Measurements from ENCODE around the gene PLEKHA1. TPM values are rescaled to one million over a fixed set of nuclear protein-coding genes. Genes with fewer than 3 reads are reported as not detected.

The PLEKHA1 gene
- total RNA-seq, 1 experiment from 2014 or later: 31.0 TPM

DNA sequence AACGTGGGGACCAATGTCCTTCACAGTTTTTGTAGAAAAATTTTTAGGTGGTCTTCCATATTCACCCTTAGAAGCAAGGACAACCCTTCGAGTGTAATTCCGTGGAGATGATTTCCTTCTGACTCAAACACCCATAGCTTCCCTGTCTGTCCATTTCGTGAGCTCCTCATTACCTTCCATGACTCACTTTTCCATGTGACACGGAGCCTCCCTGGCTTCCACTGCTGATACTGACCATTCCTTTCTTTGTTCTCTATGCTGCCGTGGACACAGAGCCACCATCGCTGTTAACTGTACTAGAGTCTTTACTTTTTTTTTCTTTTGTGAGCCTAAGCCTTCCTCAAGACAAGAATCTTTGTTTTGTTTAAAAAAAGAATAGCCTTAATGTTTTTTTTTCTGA, 67.5 kb downstream of the PLEKHA1 start:
- peak overlapping the region; percentile 11 for H3K27ac Mint-ChIP-seq (ENCODE audit: unreplicated experiment)
- BruUV-seq (replicated peaks): no TSS peak
- intact Hi-C loops (cut with micrococcal nuclease; ENCODE audit: unreplicated experiment): loop anchor here (5.0 to 10.0 kb wide), 2 partner anchors 123 to 260 kb away; partner anchors contain the start of gene DMBT1

DNA sequence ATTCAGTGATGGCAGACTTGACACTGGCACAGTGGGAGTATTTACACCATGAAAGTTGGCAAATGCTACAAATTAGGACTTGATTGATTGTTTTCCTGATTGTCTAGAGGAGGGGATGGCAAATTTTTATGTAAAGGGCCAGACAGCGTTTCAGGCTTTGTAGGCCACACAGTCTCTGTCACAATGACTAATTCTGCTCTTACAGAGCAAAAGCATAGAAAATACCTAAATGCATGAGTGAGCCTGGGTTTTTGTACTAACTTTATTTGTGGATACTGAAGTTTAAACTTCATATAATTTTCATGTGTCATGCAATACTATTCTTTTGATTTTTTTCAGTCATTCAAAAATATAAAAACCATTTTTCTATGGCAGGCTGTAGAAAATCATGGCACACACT, 71.0 kb downstream of the PLEKHA1 start:
- intact Hi-C loops (cut with micrococcal nuclease; ENCODE audit: unreplicated experiment): loop anchor here (10.0 kb wide), 1 partner anchor 119 kb away; the partner anchor contains the start of gene DMBT1
- CTCF ChIA-PET: no interaction called here

More for the DNA sequence above, 67.5 kb downstream of the PLEKHA1 start:
- Mint-ChIP-seq H3K4me3 (ENCODE audit: low read depth, unreplicated experiment) (no peak overlapping the region), H3K27me3 (ENCODE audit: unreplicated experiment) (no peaks in the 10 kb centered on the region), H3K4me1 (ENCODE audit: low read depth, unreplicated experiment) (no peaks in the 10 kb centered on the region), H3K36me3 (ENCODE audit: insufficient read depth, unreplicated experiment) (peaks cover 5% of the 10 kb centered on the region), H3K9me3 (ENCODE audit: low read depth, unreplicated experiment) (no peaks in the 10 kb centered on the region)
- TF ChIP-seq, protein P1, sequence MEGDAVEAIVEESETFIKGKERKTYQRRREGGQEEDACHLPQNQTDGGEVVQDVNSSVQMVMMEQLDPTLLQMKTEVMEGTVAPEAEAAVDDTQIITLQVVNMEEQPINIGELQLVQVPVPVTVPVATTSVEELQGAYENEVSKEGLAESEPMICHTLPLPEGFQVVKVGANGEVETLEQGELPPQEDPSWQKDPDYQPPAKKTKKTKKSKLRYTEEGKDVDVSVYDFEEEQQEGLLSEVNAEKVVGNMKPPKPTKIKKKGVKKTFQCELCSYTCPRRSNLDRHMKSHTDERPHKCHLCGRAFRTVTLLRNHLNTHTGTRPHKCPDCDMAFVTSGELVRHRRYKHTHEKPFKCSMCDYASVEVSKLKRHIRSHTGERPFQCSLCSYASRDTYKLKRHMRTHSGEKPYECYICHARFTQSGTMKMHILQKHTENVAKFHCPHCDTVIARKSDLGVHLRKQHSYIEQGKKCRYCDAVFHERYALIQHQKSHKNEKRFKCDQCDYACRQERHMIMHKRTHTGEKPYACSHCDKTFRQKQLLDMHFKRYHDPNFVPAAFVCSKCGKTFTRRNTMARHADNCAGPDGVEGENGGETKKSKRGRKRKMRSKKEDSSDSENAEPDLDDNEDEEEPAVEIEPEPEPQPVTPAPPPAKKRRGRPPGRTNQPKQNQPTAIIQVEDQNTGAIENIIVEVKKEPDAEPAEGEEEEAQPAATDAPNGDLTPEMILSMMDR (IDR thresholded peaks at IDR 0.05; ENCODE audit: unreplicated experiment): no peak
- DNase-seq: peak; percentile 22
- CTCF ChIA-PET: interaction anchor here (0.6 to 1.0 kb wide), 3 partner anchors 15 to 143 kb away, joined by 3 to 6 read pairs (median 3); no protein-coding TSS in a partner anchor

DNA sequence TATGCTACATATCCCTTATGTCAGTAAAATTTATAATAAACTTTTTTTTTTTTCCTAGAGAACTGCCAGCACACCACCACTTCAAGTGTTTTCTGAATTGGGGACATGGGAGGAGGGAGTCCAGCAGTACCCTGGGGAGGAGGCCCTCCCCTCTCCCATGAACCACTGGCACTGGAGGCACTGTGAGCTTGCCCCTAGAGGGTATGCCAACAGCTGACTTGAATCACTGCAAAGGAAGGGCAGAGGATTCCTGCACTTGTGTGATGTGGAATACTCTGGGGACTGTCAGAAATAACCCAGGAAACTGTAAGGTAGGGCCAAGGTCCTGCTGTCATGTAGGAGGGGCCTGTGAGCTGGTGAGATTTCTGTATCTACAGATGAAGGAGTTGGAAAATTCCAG, 71.4 kb downstream of the PLEKHA1 start:
- Mint-ChIP-seq H3K27ac (ENCODE audit: unreplicated experiment) (no peak overlapping the region), H3K4me1 (ENCODE audit: low read depth, unreplicated experiment) (no peaks in the 10 kb centered on the region), H3K36me3 (ENCODE audit: insufficient read depth, unreplicated experiment) (peaks cover 5% of the 10 kb centered on the region), H3K4me3 (ENCODE audit: low read depth, unreplicated experiment) (no peak overlapping the region), H3K27me3 (ENCODE audit: unreplicated experiment) (no peaks in the 10 kb centered on the region), H3K9me3 (ENCODE audit: low read depth, unreplicated experiment) (no peaks in the 10 kb centered on the region)
- CTCF ChIA-PET: interaction anchor here (0.6 kb wide), 1 partner anchor 134 kb away, joined by 6 read pairs; no protein-coding TSS in a partner anchor
- intact Hi-C loops (cut with micrococcal nuclease; ENCODE audit: unreplicated experiment): loop anchor here (10.0 kb wide), 1 partner anchor 119 kb away; the partner anchor contains the start of gene DMBT1
- TF ChIP-seq, protein P1 (IDR thresholded peaks at IDR 0.05; ENCODE audit: unreplicated experiment): no peak
- DNase-seq: no peak
- BruUV-seq (replicated peaks): no TSS peak

More for the DNA sequence above, 71.0 kb downstream of the PLEKHA1 start:
- Mint-ChIP-seq H3K27ac (ENCODE audit: unreplicated experiment) (no peak overlapping the region), H3K9me3 (ENCODE audit: low read depth, unreplicated experiment) (no peaks in the 10 kb centered on the region), H3K27me3 (ENCODE audit: unreplicated experiment) (no peaks in the 10 kb centered on the region), H3K4me3 (ENCODE audit: low read depth, unreplicated experiment) (no peak overlapping the region), H3K4me1 (ENCODE audit: low read depth, unreplicated experiment) (no peaks in the 10 kb centered on the region), H3K36me3 (ENCODE audit: insufficient read depth, unreplicated experiment) (peaks cover 5% of the 10 kb centered on the region)
- TF ChIP-seq, protein P1 (IDR thresholded peaks at IDR 0.05; ENCODE audit: unreplicated experiment): no peak
- no TSS peak for BruUV-seq (replicated peaks)
- no peak for DNase-seq

DNA sequence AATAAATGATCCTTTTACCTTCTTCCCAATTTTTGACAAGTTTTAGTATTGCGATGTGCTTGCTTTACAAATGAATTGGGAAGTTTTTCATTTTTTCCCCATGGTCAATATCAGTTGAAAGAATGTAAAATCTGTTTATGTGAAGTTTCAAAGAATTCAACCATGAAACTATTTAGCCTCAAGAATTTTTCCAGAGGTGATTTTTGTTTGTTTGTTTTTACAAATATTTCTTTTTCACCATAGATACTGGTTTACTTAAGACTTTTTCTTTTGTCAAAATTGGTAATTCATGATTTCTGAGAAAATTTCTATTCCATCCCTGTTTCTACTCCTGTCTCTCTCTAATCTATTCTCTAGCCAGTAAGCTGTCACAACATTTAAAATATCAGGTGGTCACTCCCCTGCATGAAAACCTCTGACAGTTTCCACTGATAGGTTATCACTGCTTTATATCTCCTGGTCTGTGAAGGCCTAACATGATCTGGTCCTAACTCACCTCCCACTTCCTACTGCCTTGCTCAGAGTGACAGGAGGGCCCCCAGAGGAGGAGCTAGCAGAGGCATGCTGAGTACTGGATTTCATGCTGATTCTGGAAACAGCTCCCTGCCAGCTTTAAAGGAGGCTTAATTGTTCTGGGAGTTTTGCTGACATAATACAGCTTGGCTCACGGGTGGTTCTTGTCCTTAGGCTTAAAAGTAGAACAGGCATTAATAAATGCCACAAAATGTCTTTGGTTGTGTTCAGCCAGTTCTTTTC, 72.3 kb downstream of the PLEKHA1 start:
- Mint-ChIP-seq H3K4me1 (ENCODE audit: low read depth, unreplicated experiment) (no peaks in the 10 kb centered on the region), H3K27ac (ENCODE audit: unreplicated experiment) (no peak overlapping the region), H3K36me3 (ENCODE audit: insufficient read depth, unreplicated experiment) (peaks cover 5% of the 10 kb centered on the region), H3K4me3 (ENCODE audit: low read depth, unreplicated experiment) (no peak overlapping the region), H3K9me3 (ENCODE audit: low read depth, unreplicated experiment) (no peaks in the 10 kb centered on the region), H3K27me3 (ENCODE audit: unreplicated experiment) (no peaks in the 10 kb centered on the region)
- BruUV-seq (replicated peaks): no TSS peak
- DNase-seq: no peak
- intact Hi-C loops (cut with micrococcal nuclease; ENCODE audit: unreplicated experiment): loop anchor here (10.0 kb wide), 1 partner anchor 118 kb away; the partner anchor contains the start of gene DMBT1
- TF ChIP-seq, protein P1 (IDR thresholded peaks at IDR 0.05; ENCODE audit: unreplicated experiment): no peak
- CTCF ChIA-PET: no interaction called here

All from Calu3 (cell line).